Caki2 (cell line): ENCODE data around the gene OR10A6. TPM values are rescaled to one million over a fixed set of nuclear protein-coding genes. Genes with fewer than 3 reads are reported as not detected.

ENCODE experiments used
- DNase-seq: peaks from one replicate; pipeline ENCODE4 v3.0.0-alpha.2; 2015; ENCODE audit warnings: low read depth
- in situ Hi-C: cut with HindIII; loops from 2 replicates; pipeline ENCODE4 v1.10.0; 2016; ENCODE audit warnings: low sequenced_read_pairs, low pct_unique_long_range_greater_than_20kb, mixed read lengths
- total RNA-seq: library from RNA; depleted of rRNA; stranded (reverse); fragments of >200 nt; shearing (Covaris generic); gene quantifications from 2 replicates; pipeline ENCODE4 v1.2.3, GENCODE V29; 2014; ENCODE audit warnings: low replicate concordance; rRNA removed

OR10A6 gene, protein sequence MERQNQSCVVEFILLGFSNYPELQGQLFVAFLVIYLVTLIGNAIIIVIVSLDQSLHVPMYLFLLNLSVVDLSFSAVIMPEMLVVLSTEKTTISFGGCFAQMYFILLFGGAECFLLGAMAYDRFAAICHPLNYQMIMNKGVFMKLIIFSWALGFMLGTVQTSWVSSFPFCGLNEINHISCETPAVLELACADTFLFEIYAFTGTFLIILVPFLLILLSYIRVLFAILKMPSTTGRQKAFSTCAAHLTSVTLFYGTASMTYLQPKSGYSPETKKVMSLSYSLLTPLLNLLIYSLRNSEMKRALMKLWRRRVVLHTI
- not detected in 2 replicates for total RNA-seq

DNA sequence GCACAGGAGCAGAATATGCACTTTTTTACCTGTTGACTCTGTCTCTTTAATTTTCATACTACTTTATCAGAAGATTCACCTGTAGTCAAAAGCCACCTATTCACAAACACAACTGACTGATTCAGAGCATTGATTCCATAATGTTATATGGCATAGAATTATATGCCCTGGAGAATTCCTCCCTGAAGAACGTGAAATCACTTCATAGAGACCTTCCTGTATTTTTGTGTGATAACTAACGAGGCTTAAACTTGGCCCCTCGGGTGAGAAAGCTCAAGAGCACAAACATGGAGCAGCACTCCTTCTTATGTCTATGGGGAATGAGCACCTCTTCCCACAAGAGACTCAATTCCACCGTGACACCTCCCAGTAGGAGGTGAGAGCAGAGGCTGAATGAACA is at the start of gene OR10A6:
TSS of gene OR10A6 (minus strand) at position 101 of the 400 bp plus-strand sequence. CDS start 2,606 bp downstream, outside the sequence.
- DNase-seq, result no peak
- in situ Hi-C loops, result no loop called here

DNA sequence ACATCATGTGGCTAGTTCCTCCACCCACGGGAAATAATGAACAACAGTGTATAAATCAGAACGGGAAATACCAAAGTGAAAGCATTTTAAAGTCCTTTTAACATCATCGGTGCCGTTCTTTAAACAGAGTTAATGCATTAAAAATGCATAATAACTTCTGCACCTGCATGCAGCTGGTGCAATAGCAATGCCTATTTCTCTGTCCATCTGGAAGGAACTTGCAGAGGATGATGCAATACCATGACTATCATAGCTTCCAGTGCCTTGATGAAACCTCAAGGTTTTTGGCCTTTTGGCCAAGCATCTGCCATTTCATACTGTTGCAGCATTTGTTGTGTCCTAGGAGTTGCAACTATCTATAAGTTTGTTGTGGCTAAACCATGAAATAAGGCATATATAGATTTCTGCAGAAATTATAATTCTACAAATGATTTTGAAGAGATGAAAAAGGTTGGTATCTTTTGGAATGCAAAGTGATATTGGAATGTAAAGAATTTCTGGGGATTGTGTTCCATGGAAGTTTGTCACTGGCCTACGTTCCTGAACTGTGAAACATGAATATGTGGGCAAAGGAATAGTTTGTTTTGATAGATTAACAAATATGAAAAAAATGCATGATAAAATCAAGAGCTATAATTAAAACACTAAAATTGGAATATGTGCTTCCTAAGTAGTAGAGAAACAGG is 46.3 kb upstream of the OR10A6 start:
- in situ Hi-C loops, result no loop called here
- no peak for DNase-seq

DNA sequence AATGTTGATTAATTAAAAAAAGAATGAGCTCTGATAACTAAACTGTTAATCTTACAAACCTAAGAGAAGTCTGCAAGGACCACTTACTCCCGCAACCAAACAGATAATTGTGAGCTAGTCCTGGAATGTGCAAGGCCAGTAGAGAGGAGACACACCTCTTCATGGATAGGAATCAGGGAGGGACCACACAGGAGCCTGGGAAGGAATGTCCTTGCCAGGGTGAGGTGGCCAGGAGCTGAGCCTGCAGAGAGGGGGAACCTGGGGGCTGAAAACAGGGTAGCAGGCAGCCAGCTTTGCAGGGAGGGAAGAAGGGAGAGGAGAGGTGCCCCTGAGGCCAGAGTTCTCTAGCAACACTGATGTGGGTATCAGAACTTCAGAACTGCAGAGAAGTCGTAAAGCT is 43.6 kb upstream of the OR10A6 start:
- no peak for DNase-seq
- in situ Hi-C loops, result no loop called here

DNA sequence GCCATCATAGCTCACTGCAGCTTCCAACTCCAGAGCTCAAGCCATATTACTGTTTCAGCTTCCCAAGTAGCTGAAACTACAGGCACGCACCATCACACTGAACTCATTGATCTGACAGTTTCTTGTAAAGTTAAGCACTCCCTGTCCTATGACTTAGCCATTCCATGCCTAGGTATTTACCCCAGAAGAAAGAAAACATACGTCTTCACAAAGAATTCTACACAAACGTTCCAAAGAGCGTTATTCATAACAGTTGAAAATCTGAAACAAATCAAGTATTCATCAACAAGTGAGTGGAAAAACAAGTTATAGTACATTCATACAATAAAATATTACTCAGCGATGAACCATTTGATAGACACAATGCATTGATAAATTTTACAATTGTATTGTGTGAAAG is 41.9 kb upstream of the OR10A6 start:
- in situ Hi-C loops, result no loop called here

DNA sequence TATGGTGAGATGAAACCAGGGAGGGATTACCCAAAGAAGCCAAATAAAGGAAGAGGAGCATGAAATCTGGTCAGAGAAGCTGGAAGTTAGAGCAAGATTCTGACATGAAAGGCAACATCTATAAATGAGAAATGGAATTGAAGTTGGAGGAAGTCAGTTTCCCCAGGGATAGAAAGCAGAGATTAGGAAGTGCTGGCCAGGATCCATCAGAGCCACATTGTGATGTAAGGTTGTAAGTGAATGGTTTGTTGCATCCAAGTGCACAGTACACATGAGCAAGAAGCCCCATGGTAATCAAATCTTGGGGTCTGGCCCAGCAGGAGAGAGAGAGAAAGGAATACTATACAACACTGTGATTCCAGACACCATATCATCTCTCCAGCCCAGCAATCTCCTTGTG is 40.8 kb upstream of the OR10A6 start:
- in situ Hi-C loops, result no loop called here

More for the DNA sequence above, 41.9 kb upstream of the OR10A6 start:
- no peak for DNase-seq

DNA sequence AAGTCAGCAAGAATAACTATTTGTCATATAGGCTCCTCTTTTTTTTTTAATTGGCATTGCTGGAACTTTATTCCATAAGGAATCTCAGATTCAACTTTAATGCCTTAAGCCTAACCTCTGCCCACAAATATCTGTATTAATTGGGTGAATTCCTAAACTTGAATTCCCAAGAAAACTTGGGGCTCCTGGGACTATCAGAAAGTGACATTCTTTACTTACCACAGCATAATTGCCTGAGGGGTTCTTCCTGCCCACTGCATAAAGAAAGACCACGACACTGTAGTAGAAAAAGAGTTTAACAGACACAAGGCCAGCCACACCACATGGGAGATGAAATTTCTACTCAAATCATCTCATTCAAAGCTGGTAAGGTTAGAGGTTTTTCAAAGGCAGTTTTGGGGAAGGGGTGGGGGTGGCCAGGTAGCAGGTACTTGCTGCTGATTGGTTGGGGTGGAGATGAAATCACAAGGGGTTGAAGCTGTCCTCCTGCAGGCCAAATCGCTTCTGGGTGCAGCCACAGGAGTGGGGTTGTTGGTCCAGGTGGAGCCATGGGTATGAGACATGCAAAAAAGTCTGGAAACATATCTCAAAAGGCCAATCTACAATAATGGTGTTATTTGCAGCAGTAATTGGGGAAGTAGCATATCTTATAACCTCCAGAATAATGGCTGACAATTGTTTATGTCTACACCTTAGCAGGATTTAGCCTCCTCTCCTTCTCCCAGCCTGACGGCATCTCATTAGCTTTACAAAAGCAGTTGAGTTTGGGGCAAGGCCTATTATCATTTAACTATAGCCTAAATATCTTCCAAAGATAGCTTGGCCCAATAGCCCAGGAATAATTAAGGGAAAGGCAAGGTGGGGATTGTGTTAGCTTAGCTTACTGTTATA is 38.9 kb upstream of the OR10A6 start:
- no peak for DNase-seq
- in situ Hi-C loops, result no loop called here

More for the DNA sequence above, 40.8 kb upstream of the OR10A6 start:
- DNase-seq, result no peak

DNA sequence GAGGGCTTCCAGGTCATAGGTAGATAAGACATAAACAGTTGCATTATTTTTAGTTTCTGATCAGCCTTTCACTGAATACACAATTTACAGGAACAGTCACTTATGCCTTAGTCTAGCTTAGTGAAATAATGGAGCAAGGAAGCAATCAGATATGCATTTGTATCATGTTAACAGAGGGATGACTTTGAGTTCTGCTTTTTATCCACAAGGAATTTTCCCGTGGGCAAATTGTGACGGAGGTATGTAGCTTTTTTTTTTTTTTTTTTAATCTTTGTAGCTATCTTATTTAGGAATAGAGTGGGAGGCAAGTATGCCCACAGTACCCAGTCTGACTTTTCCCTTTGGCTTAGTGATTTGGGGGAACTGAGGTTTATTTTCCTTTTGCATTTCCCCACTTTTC is 37.6 kb upstream of the OR10A6 start:
- in situ Hi-C loops, result no loop called here

DNA sequence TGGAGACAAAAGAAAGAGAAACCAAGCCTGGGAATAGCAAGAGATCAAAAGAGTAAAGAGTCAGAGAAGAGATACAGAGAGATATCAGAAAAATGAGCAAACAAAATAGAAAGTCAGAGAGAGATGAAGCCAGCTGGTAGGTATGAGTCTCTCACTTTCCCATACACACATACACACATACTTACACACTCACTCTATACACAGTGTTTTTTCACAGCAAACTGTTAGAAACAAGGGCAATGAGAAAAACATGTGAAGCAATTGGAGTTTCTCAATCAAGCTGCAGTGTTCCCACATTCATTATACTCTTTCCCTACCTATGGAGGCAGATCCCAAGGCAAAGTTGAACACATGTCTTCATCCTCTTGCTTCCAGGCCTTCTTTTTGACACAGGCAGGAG is 36.8 kb upstream of the OR10A6 start:
- DNase-seq, result no peak
- in situ Hi-C loops, result no loop called here

More for the DNA sequence above, 37.6 kb upstream of the OR10A6 start:
- no peak for DNase-seq

DNA sequence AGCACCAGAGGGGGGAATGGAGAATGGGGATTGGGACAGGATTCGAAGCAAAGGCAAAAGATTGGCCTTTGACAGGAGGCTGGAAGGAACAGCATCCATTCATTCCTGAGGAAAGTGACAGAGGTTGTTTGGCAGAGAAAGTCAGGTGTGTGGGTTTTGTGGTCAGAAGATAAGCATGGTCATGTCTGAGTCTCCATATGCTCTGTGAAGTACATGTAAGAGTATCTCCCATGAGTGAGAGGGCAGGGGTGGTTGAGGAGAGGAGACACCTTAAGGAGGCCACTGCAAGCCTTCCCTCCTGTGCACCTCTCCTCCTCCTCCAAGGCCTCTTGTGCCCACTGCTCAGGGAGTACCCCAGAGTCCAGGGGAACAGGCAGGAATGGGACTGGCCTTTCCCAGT is 36.0 kb upstream of the OR10A6 start:
- in situ Hi-C loops, result no loop called here
- no peak for DNase-seq

DNA sequence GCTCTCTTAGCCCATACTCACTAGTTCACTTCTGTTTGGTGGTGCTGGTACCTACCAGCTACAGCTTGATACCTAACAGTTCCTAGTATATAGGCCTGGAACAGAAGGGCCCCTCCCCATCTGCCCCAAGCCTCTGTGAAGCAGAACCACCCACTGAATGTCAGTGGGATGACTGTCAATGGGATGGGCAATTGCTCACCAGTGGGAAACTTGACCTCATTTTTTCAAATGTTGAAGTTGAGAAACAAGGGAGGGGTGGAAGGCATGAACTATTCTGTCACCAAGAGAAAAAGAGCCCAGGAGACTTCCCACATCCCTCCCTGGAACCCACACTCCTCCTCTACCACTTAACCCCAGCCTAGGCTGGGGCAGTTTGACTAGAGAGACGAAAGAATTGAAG is 34.3 kb upstream of the OR10A6 start, which contains the start of gene NLRP10:
TSS of gene NLRP10 (minus strand) at position 62 of the 400 bp plus-strand sequence. CDS start 1,952 bp downstream, outside the sequence.
- in situ Hi-C loops, result no loop called here
- no peak for DNase-seq

DNA sequence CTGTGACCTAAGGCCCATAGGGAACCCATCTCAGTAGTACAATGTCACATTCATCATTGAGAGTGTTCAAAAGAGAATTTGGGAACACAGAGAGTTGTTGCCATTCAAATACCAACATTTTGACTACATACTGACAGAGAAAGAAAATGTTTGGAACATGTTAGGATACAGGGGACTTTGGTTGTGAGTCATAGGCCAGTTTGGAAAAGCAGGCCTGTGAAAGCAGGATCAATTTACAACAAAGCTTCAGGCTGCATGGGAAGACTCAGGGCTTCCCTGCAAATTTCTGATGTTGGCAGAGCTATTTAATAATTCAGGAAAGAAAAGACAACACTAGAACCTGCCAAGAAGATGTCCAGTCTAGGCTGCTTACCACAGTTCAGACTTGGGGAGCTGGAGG is 33.8 kb upstream of the OR10A6 start:
- DNase-seq, result no peak
- in situ Hi-C loops, result no loop called here

DNA sequence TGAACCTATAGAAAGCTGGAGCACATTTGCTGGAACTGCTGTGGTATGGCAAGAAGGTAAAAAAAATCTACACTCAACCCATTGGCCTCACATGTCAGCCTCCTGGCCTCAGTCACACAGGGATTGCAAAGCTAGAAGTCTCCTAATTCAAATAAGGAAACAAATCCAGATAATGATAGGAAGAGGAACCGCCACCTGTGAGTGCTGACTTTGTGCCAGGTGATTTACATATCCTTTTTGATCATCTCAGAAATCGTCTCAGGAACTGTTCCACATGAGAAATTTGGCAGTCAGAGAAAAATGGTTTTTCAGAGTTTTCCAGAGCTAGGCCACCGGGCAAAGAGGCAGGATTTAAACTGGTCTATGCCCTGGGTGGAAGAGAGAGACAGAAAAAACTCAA is 33.2 kb upstream of the OR10A6 start:
- in situ Hi-C loops, result no loop called here

DNA sequence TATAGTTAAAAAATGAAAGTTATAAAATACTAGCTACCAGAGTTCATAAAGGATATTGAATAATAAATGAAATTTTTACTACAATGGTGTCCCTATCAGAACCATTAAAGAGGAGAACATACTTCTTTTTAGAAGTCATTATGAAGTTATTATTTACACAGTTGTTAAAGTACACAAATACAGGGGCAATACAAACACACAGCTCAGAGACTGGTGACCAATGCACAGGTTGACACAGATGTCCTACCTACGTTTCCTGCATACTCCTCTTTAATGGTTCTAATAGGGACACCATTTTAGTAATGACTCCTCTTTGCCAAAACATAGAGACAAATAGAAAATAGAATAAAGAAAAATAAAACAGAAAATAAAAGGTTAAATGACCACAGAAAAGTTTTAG is 24.1 kb upstream of the OR10A6 start:
- in situ Hi-C loops, result no loop called here
- no peak for DNase-seq

More for the DNA sequence above, 33.2 kb upstream of the OR10A6 start:
- no peak for DNase-seq

DNA sequence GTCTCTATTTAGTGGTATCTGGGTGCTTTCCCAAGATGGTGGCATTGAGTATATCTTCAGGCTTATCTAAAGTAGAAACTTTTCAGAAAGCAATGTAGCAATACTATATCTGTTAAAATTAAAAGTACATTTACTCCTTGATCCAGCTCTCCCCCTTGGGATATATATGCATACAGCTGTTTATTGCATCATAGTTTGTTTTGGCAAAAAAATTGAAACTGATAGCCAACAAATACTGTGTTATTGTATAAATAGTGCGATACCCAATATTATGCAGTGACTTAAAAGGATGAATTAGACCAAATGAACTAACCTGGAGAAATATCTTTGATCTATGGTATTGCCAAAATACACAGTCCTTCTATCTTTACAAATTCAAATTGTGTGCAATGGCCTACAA is 18.9 kb upstream of the OR10A6 start:
- no peak for DNase-seq
- in situ Hi-C loops, result no loop called here

DNA sequence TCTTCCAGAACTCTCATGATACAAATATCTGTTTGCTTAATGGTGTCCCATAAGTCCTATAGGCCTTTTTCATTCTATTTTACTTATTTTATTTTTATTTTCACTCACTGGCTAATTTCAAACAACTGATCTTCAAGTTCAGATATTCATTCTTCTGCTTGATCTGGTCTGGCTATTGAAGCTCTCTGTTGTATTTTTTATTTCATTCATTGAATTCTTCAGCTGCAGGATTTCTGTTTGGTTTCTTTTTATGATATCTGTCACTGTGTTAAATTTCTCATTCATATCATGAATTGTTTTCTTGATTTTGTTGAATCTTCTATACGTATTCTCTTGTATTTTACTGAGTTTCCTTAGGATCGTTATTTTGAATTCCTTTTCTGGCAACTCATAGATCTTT is 13.1 kb upstream of the OR10A6 start:
- no peak for DNase-seq
- in situ Hi-C loops, result no loop called here

DNA sequence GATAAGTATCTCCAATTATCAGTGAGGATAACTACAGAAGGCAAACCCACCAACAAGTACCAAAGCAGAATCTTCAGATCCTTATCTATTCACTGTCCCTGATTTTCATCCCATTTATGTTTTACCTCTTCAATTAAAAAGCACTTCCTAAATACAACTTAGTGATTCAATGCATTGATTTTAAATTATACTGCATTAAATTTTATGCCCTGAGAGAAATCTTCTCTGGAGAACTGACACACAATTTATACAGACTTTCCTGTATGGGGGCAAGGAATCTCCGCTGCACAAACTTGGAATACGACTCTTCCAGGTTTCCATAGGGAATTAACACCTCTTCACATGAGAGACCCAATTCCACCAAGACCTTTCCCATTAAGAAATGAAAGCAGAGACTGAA is 10.5 kb upstream of the OR10A6 start, which contains the start of gene OR10A3:
TSS of gene OR10A3 (minus strand) at position 101 of the 400 bp plus-strand sequence. CDS start 2,188 bp downstream, outside the sequence.
- DNase-seq, result no peak
- in situ Hi-C loops, result no loop called here

DNA sequence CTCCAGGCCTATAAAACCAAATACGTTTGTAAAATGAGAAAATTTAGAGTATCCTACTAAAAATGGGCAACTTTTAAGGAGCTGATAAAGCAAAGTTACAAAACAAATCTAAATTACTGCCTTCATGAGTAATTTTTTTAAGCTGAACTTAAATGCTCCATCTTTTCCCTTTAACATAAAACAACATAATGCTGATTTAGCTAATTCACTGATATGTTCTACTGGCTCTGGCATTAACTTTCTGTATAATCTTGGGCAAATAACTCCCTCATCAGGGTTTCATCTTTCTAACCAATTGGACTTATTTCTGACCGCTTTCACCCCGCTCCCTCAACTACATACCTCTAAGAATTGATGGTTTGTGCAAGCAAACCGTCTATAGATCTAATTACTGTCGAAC is 10.1 kb upstream of the OR10A6 start:
- in situ Hi-C loops, result no loop called here

DNA sequence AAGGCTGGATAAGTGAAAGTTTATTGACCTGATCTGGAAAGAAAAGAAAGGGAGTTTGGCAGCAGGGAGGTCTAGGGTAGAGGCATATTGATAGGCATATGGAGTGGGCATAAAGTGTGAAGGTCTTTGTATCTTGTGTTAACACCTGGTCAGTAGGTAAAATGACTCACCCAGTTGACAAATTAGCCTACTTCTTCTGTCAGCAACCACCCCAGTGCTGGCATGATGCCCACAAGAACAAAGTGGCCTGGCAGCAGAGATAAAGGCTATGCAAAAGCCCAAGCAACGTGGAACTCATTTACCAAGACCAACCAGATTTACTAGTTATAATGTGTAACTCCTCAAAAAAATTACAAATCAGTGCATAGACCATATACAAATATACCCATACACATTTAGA is 5.5 kb upstream of the OR10A6 start:
- in situ Hi-C loops, result no loop called here
- DNase-seq, result no peak

More for the DNA sequence above, 10.1 kb upstream of the OR10A6 start:
- DNase-seq, result no peak
